Stimulated activated CD8-positive, alpha-beta memory T cell treated with anti-CD3 and anti-CD28 coated beads, Interleukin-15, amount 100 ng/mL, for 24 hours (primary cell): ENCODE measurements around the gene STX8.
"Not testable (repeated sequence)": the region's sequence is repeated elsewhere in the genome, so short reads cannot be mapped to it uniquely, and the experiment has no call there.

ENCODE experiments used
- DNase-seq: peaks from one replicate; pipeline ENCODE4 v3.0.0-alpha.2; 2020; ENCODE audit warnings: low read depth

STX8 gene

GRCh38 chr17:9342225-9342624 lies 233.4 kb downstream of the STX8 start:
- DNase-seq: no peak

- no peak for DNase-seq
Observed at GRCh38 chr17:9339958-9340357, 235.7 kb downstream of the STX8 start.

- not testable (repeated sequence) for DNase-seq
Observed at GRCh38 chr17:9339482-9339881, 236.1 kb downstream of the STX8 start.

- no peak for DNase-seq
Observed at GRCh38 chr17:9336817-9337216, 238.8 kb downstream of the STX8 start.

- no peak for DNase-seq
Observed at GRCh38 chr17:9334536-9335446, 240.8 kb downstream of the STX8 start.

GRCh38 chr17:9332132-9332494 lies 243.5 kb downstream of the STX8 start:
- no peak for DNase-seq

- DNase-seq: no peak
Observed at GRCh38 chr17:9331279-9332131, 244.1 kb downstream of the STX8 start.

- no peak for DNase-seq
Observed at GRCh38 chr17:9330611-9331271, 244.9 kb downstream of the STX8 start.

GRCh38 chr17:9330141-9330540 lies 245.5 kb downstream of the STX8 start:
- no peak for DNase-seq

GRCh38 chr17:9329251-9329921 lies 246.2 kb downstream of the STX8 start:
- DNase-seq: no peak

GRCh38 chr17:9324864-9325263 lies 250.8 kb downstream of the STX8 start:
- DNase-seq: no peak

GRCh38 chr17:9322326-9322725 lies 253.3 kb downstream of the STX8 start:
- DNase-seq: no peak

- DNase-seq: no peak
Observed at GRCh38 chr17:9321890-9322289, 253.7 kb downstream of the STX8 start.

GRCh38 chr17:9315360-9315759 lies 260.3 kb downstream of the STX8 start:
- DNase-seq: no peak

- DNase-seq: no peak
Observed at GRCh38 chr17:9313346-9313745, 262.3 kb downstream of the STX8 start.

- no peak for DNase-seq
Observed at GRCh38 chr17:9309216-9309615, 266.4 kb downstream of the STX8 start.

- DNase-seq: no peak
Observed at GRCh38 chr17:9308069-9308468, 267.6 kb downstream of the STX8 start.

- DNase-seq: no peak
Observed at GRCh38 chr17:9307313-9307998, 268.2 kb downstream of the STX8 start.

GRCh38 chr17:9306086-9306485 lies 269.5 kb downstream of the STX8 start:
- no peak for DNase-seq

GRCh38 chr17:9299695-9300094 lies 275.9 kb downstream of the STX8 start:
- DNase-seq: no peak

GRCh38 chr17:9298776-9299295 lies 276.8 kb downstream of the STX8 start:
- DNase-seq: no peak
